ENCODE measurements around the gene TUB. TPM values are rescaled to one million over a fixed set of nuclear protein-coding genes. Genes with fewer than 3 reads are reported as not detected.

The TUB gene
- total RNA-seq, 1 experiment from 2014 or later, result 3.0 TPM

DNA sequence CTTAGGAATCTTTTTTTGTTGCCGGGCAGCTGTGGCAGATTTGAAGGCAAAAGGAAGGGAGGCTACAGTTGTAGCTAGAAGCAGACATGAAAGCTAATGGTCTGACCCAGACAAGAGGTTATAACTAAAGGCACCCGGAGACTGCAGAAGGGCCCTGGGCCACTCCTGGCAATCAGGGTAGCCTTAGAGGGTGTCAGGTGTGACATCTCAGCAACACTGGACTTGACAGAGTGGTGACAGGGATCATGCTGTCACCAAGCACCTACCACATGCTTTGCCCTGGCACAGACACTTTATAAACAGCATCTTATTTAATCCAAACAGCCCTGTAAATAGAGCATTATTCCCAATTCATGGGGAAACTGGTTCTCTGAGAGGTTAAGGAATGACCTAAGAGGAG is 25.7 kb downstream of the TUB start:
- Histone ChIP-seq H3K4me1 (replicated peaks) (no peaks in the 10 kb centered on the region), H3K27ac (no peak overlapping the region), H3K4me3 (no peak overlapping the region), H3K9me3 (replicated peaks) (no peaks in the 10 kb centered on the region), H3K27me3 (replicated peaks) (no peaks in the 10 kb centered on the region), H3K36me3 (no peaks in the 10 kb centered on the region)
- no peak for DNase-seq (ENCODE audit: low read depth in 1 of 2, low spot score in 2 of 2)

DNA sequence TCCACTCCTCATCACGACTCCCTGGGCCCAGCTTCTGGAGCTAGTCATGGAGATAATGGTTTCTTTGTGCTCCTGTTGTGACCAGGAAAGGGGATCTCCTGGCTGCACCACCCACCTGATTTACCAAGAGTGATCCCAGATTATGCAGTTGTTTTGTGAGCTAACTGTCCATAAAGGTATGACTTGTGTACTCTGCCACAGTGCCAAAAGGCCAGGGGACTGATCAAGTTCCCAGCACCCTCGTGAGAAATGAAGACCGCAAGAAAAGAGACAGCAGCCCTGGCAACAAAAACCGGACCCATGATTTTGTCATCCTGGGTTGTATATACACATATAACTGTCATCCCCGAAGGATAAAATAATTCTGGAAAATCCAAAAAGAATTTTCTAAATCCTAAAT is 26.6 kb downstream of the TUB start:
- no peaks in the 10 kb centered on the region for H3K36me3 ChIP-seq
- H3K4me3 ChIP-seq, result no peak overlapping the region
- DNase-seq (ENCODE audit: low read depth in 1 of 2, low spot score in 2 of 2), result no peak
- H3K9me3 ChIP-seq (replicated peaks), result no peaks in the 10 kb centered on the region
- no peak overlapping the region for H3K27ac ChIP-seq
- no peaks in the 10 kb centered on the region for H3K4me1 ChIP-seq (replicated peaks)
- H3K27me3 ChIP-seq (replicated peaks), result no peaks in the 10 kb centered on the region

DNA sequence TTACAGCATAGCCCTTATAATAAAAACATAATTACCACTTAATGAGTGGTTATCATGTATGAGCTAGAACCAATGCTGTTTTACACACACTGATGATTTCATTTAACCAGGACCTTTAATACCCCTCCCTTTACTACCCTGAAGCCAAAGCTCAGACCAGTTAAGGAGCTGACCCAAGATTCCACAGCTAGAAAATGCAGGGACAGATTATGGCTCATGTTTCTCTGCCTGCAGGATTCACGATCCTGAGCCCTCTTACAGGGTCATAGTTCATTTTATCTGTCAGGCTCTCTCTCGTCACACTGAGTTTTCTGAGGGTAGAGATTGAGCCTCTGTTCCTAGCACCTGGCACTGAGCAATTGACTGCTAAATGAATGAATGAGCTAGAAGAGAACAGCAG is 27.4 kb downstream of the TUB start:
- H3K36me3 ChIP-seq, result no peaks in the 10 kb centered on the region
- no peak overlapping the region for H3K27ac ChIP-seq
- H3K4me3 ChIP-seq, result no peak overlapping the region
- no peaks in the 10 kb centered on the region for H3K9me3 ChIP-seq (replicated peaks)
- DNase-seq (ENCODE audit: low read depth in 1 of 2, low spot score in 2 of 2), result no peak
- H3K27me3 ChIP-seq (replicated peaks), result no peaks in the 10 kb centered on the region
- H3K4me1 ChIP-seq (replicated peaks), result no peaks in the 10 kb centered on the region

- Histone ChIP-seq H3K4me3 (no peak overlapping the region), H3K27me3 (replicated peaks) (no peaks in the 10 kb centered on the region), H3K36me3 (no peaks in the 10 kb centered on the region), H3K27ac (no peak overlapping the region), H3K4me1 (replicated peaks) (no peaks in the 10 kb centered on the region), H3K9me3 (replicated peaks) (no peaks in the 10 kb centered on the region)
- DNase-seq (ENCODE audit: low read depth in 1 of 2, low spot score in 2 of 2), result no peak
Measured at GRCh38 chr11:8109675-8110074, 28.7 kb downstream of the TUB start.

DNA sequence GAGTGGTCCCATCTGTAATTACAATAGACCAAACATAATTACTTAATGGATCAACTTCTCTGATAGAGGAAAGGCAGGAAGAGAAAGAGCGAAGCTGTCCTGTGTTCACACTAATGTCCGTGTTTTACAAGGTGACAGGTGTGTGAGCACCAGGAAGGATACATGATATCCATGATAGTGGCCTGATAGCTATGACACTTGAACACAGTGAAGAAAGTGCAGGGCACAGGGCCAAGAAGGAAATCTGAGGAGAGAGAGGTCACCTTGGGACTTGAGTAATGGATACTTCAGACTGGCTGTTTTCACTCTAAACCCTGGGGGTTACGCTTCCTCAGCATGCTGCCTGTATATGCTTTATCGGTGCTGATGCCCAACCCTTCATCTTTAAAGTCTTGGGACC is 29.4 kb downstream of the TUB start:
- H3K27me3 ChIP-seq (replicated peaks), result no peaks in the 10 kb centered on the region
- DNase-seq (ENCODE audit: low read depth in 1 of 2, low spot score in 2 of 2), result no peak
- H3K36me3 ChIP-seq, result no peaks in the 10 kb centered on the region
- H3K4me3 ChIP-seq, result no peak overlapping the region
- no peaks in the 10 kb centered on the region for H3K4me1 ChIP-seq (replicated peaks)
- no peak overlapping the region for H3K27ac ChIP-seq
- no peaks in the 10 kb centered on the region for H3K9me3 ChIP-seq (replicated peaks)

GRCh38 chr11:8111636-8112035 is 30.6 kb downstream of the TUB start:
- Histone ChIP-seq H3K36me3 (no peaks in the 10 kb centered on the region), H3K4me1 (replicated peaks) (no peaks in the 10 kb centered on the region), H3K27me3 (replicated peaks) (no peaks in the 10 kb centered on the region), H3K27ac (no peak overlapping the region), H3K9me3 (replicated peaks) (no peaks in the 10 kb centered on the region), H3K4me3 (no peak overlapping the region)
- no peak for DNase-seq (ENCODE audit: low read depth in 1 of 2, low spot score in 2 of 2)

DNA sequence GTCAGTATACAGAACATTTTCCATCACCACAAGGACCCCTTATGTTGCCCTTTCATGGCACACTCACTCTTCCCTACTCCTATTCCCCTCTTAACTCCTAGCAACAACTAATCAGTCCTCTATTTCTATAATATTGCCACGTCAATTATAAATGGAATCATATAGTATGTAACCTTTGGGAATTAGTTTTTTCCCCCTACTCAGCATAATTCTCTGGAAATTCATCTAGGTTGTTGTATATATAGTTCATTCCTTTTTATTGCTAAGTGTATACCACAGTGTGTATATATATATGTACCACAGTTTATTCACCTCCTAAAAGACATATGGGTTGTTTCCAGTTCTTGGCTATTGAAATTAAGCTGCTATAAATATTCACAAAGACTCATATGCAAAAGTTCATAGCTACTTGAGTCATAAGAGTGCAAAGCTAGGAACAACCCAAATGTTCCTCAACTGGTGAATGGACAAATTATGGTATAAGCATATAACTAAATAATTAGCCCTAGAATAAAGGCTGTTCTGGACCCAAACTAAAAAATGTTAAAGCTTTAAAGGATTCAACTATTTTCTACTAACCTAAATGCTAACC is 41.3 kb downstream of the TUB start:
- Histone ChIP-seq H3K36me3 (no peaks in the 10 kb centered on the region), H3K9me3 (replicated peaks) (no peaks in the 10 kb centered on the region), H3K27ac (no peak overlapping the region), H3K4me1 (replicated peaks) (no peaks in the 10 kb centered on the region), H3K4me3 (no peak overlapping the region), H3K27me3 (replicated peaks) (no peaks in the 10 kb centered on the region)
- no peak for DNase-seq (ENCODE audit: low read depth in 1 of 2, low spot score in 2 of 2)

DNA sequence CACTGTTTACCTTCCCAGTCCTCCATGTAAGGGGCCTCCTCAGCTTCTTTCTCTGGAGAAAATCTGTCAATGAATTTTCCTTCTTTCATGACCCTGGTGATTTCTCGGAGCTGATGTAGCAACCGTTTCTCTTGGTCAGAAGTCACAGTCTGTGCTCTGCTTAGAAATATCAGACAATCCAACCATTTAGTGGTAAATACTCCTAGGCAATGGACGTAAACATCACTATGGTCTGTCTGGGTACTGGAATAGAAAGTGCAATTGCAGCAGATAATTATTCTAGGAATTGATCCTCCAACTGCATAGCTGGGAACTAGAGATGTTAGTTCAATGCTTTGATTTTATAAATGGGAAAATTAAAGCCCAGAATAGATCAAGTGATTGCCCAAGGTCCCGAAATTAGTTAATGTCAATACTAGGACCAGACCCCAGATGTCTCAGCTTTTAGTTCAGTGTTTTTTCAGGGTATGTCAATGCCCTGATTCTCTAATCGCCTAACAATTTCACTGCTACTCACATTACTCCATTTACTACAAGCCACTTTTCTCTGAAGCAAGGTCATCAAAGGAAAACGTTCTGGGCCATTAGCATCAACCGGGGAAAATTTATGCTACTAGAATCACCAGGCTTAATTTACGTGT is 45.8 kb downstream of the TUB start:
- H3K9me3 ChIP-seq (replicated peaks), result no peaks in the 10 kb centered on the region
- no peaks in the 10 kb centered on the region for H3K4me1 ChIP-seq (replicated peaks)
- no peaks in the 10 kb centered on the region for H3K36me3 ChIP-seq
- H3K27ac ChIP-seq, result no peak overlapping the region
- DNase-seq (ENCODE audit: low read depth in 1 of 2, low spot score in 2 of 2), result no peak
- H3K4me3 ChIP-seq, result no peak overlapping the region
- no peaks in the 10 kb centered on the region for H3K27me3 ChIP-seq (replicated peaks)

- H3K27ac ChIP-seq, result no peak overlapping the region
- no peak for DNase-seq (ENCODE audit: low read depth in 1 of 2, low spot score in 2 of 2)
- H3K4me3 ChIP-seq, result no peak overlapping the region
Measured at GRCh38 chr11:8127447-8127846, 46.4 kb downstream of the TUB start.

DNA sequence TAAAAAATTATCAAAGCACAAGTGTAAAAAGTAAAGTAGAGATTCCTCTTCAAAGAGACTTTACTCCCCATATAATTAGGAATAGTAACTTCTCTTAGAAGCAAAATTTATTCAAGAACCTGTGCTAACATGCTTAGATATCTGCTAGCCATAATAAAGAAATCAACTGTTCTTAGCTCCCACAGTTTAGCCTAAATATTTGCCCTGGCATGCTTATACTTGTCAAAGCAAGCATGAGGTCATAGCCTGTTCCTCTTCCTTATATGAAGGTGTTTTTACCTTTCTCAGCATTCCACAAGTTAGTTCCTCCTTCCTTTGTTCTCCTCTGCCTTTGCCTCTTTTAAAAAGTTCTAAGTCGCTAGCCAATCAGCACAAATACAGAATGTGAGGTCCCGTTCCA is 57.5 kb downstream of the TUB start:
- no peak for DNase-seq (ENCODE audit: low read depth in 1 of 2, low spot score in 2 of 2)
- H3K4me3 ChIP-seq, result no peak overlapping the region
- H3K9me3 ChIP-seq (replicated peaks), result no peaks in the 10 kb centered on the region
- no peak overlapping the region for H3K27ac ChIP-seq
- H3K27me3 ChIP-seq (replicated peaks), result no peaks in the 10 kb centered on the region
- no peaks in the 10 kb centered on the region for H3K36me3 ChIP-seq
- H3K4me1 ChIP-seq (replicated peaks), result no peaks in the 10 kb centered on the region

More at GRCh38 chr11:8127447-8127846, 46.4 kb downstream of the TUB start:
- no peaks in the 10 kb centered on the region for H3K9me3 ChIP-seq (replicated peaks)
- no peaks in the 10 kb centered on the region for H3K4me1 ChIP-seq (replicated peaks)
- H3K27me3 ChIP-seq (replicated peaks), result no peaks in the 10 kb centered on the region
- no peaks in the 10 kb centered on the region for H3K36me3 ChIP-seq

- H3K27me3 ChIP-seq (replicated peaks), result no peaks in the 10 kb centered on the region
- DNase-seq (ENCODE audit: low read depth in 1 of 2, low spot score in 2 of 2), result no peak
Measured at GRCh38 chr11:8149726-8150125, 68.7 kb downstream of the TUB start.

More at GRCh38 chr11:8149726-8150125, 68.7 kb downstream of the TUB start:
- no peak overlapping the region for H3K27ac ChIP-seq
- H3K4me3 ChIP-seq, result no peak overlapping the region
- H3K36me3 ChIP-seq, result no peaks in the 10 kb centered on the region
- H3K4me1 ChIP-seq (replicated peaks), result no peaks in the 10 kb centered on the region
- no peaks in the 10 kb centered on the region for H3K9me3 ChIP-seq (replicated peaks)

Other genes starting within 250 kb of the TUB start
- not detected in 2 replicates for gene OR10A6, start 149.9 kb upstream of the TUB start, total RNA-seq (2014; rRNA removed; shearing (Covaris generic))
- not detected in 2 replicates for gene OR10A3, start 139.5 kb upstream of the TUB start, total RNA-seq (2014; rRNA removed; shearing (Covaris generic))
- not detected in 2 replicates for gene NLRP10, start 115.8 kb upstream of the TUB start, total RNA-seq (2014; rRNA removed; shearing (Covaris generic))
- gene EIF3F, start 93.9 kb upstream of the TUB start, total RNA-seq (2014; rRNA removed; shearing (Covaris generic)), result 131 and 201 TPM in 2 replicates
- gene RIC3, start 87.8 kb downstream of the TUB start, total RNA-seq (2014; rRNA removed; shearing (Covaris generic)), result not detected in 2 replicates
- gene LMO1, start 182.7 kb downstream of the TUB start, total RNA-seq (2014; rRNA removed; shearing (Covaris generic)), result not detected in 2 replicates

Measured in SJSA1 (cell line).